H9 (cell line): ENCODE data around the gene PLXNA4. TPM values are rescaled to one million over a fixed set of nuclear protein-coding genes. Genes with fewer than 3 reads are reported as not detected.

Experiments used
- DNase-seq: peaks from one replicate; pipeline ENCODE4 v3.0.0-alpha.2; 2017
- H2AFZ ChIP-seq: one replicate; pipeline ENCODE4 v1.6.1; 2013; ENCODE audit warnings: mild to moderate bottlenecking, low read length, control low read depth, moderate library complexity
- H2AK5ac ChIP-seq: 2 replicates; pipeline ENCODE4 v1.6.1; 2013; ENCODE audit warnings: low read length, control low read depth, mixed read lengths; ENCODE audit not compliant: insufficient read length
- H2BK120ac ChIP-seq: one replicate; pipeline ENCODE4 v1.6.1; 2013; ENCODE audit warnings: low read depth, mild to moderate bottlenecking, low read length, control low read depth, inconsistent platforms; ENCODE audit not compliant: poor library complexity, severe bottlenecking
- H2BK12ac ChIP-seq: 2 replicates; pipeline ENCODE4 v1.6.1; 2013; ENCODE audit warnings: low read length, control low read depth, mixed read lengths, low read depth; ENCODE audit not compliant: insufficient read length
- H2BK15ac ChIP-seq: 2 replicates; pipeline ENCODE4 v1.6.1; 2013; ENCODE audit warnings: low read depth, low read length, control low read depth
- H2BK20ac ChIP-seq: one replicate; pipeline ENCODE4 v1.6.1; 2013; ENCODE audit warnings: low read depth, mild to moderate bottlenecking, low read length, control low read depth, inconsistent platforms; ENCODE audit not compliant: poor library complexity, severe bottlenecking
- H2BK5ac ChIP-seq: 2 replicates; pipeline ENCODE4 v1.6.1; 2013; ENCODE audit warnings: low read length, control low read depth, mixed read lengths; ENCODE audit not compliant: insufficient read length
- H3K14ac ChIP-seq: 2 replicates; pipeline ENCODE4 v1.6.1; 2013; ENCODE audit warnings: low read length, control low read depth; ENCODE audit not compliant: insufficient read depth
- H3K18ac ChIP-seq: 2 replicates; pipeline ENCODE4 v1.6.1; 2013; ENCODE audit warnings: low read depth, mild to moderate bottlenecking, mixed read lengths, low read length, control low read depth; ENCODE audit not compliant: insufficient read length
- H3K23ac ChIP-seq: 2 replicates; pipeline ENCODE4 v1.6.1; 2013; ENCODE audit warnings: low read length, control low read depth, mixed read lengths, low read depth; ENCODE audit not compliant: insufficient read length
- H3K23me2 ChIP-seq: 2 replicates; pipeline ENCODE4 v1.6.1; 2013; ENCODE audit warnings: low read depth, mild to moderate bottlenecking, mixed read lengths, low read length, control low read depth; ENCODE audit not compliant: insufficient read length, poor library complexity, severe bottlenecking
- H3K27ac ChIP-seq: 2 replicates; pipeline ENCODE4 v1.5.1; 2013; ENCODE audit warnings: low read length, control low read depth, mixed read lengths, low read depth; ENCODE audit not compliant: insufficient read length
- H3K27me3 ChIP-seq: 2 replicates; pipeline ENCODE4 v1.6.1; 2013; ENCODE audit warnings: low read length, control low read depth, inconsistent platforms; ENCODE audit not compliant: insufficient read depth
- H3K4ac ChIP-seq: 2 replicates; pipeline ENCODE4 v1.6.1; 2013; ENCODE audit warnings: low read depth, mild to moderate bottlenecking, control low read depth, inconsistent platforms, low read length, moderate library complexity
- H3K4me1 ChIP-seq: 2 replicates; pipeline ENCODE4 v1.6.1; 2013; ENCODE audit warnings: low read length, control low read depth, inconsistent platforms; ENCODE audit not compliant: insufficient read depth
- H3K4me2 ChIP-seq: 2 replicates; pipeline ENCODE4 v1.6.1; 2013; ENCODE audit warnings: low read length, control low read depth, mixed read lengths; ENCODE audit not compliant: insufficient read length, insufficient read depth
- H3K56ac ChIP-seq: 2 replicates; pipeline ENCODE4 v1.6.1; 2013; ENCODE audit warnings: low read depth, mild to moderate bottlenecking, mixed read lengths, low read length, control low read depth; ENCODE audit not compliant: insufficient read length
- H3K79me1 ChIP-seq: 2 replicates; pipeline ENCODE4 v1.6.1; 2013; ENCODE audit warnings: low read depth, mild to moderate bottlenecking, moderate library complexity, low read length, control low read depth, inconsistent platforms; ENCODE audit not compliant: insufficient read depth, poor library complexity, severe bottlenecking
- H3K79me2 ChIP-seq: 2 replicates; pipeline ENCODE4 v1.6.1; 2013; ENCODE audit warnings: low read length, control low read depth, inconsistent platforms; ENCODE audit not compliant: insufficient read depth
- H3K9ac ChIP-seq: 2 replicates; pipeline ENCODE4 v1.6.1; 2013; ENCODE audit warnings: low read length, control low read depth, mixed read lengths; ENCODE audit not compliant: insufficient read length; ENCODE audit errors: extremely low read depth
- H3K9me3 ChIP-seq: one replicate; pipeline ENCODE4 v1.6.1; 2013; ENCODE audit warnings: low read depth, low read length, inconsistent platforms; ENCODE audit not compliant: control insufficient read depth
- H3T11ph ChIP-seq: one replicate; pipeline ENCODE4 v1.6.1; 2013; ENCODE audit warnings: mild to moderate bottlenecking, low read length, control low read depth, inconsistent platforms
- H4K20me1 ChIP-seq: one replicate; pipeline ENCODE4 v1.6.1; 2013; ENCODE audit not compliant: control insufficient read depth, insufficient read length, insufficient read depth
- H4K5ac ChIP-seq: 2 replicates; pipeline ENCODE4 v1.6.1; 2013; ENCODE audit warnings: low read depth, mild to moderate bottlenecking, mixed read lengths, low read length, control low read depth; ENCODE audit not compliant: insufficient read length
- H4K8ac ChIP-seq: replicated peaks from 2 replicates; pipeline ENCODE4 v1.6.1; 2013; ENCODE audit warnings: low read length, control low read depth, mixed read lengths, low read depth; ENCODE audit not compliant: insufficient read length
- H4K91ac ChIP-seq: 2 replicates; pipeline ENCODE4 v1.6.1; 2013; ENCODE audit warnings: low read depth, mild to moderate bottlenecking, moderate library complexity, mixed read lengths, low read length, control low read depth; ENCODE audit not compliant: insufficient read length
- H3K27ac Mint-ChIP-seq, 3 experiments: 2 replicates in 2 of 3; 3 replicates in 1 of 3; pipeline ENCODE4 v1.8.0; 2020 to 2021; ENCODE audit warnings: mixed read lengths in 3 of 3, mild to moderate bottlenecking in 1 of 3, moderate library complexity in 1 of 3
- H3K27me3 Mint-ChIP-seq: 2 replicates; pipeline ENCODE4 v1.8.0; 2021; ENCODE audit warnings: low read depth, mild to moderate bottlenecking, moderate library complexity, mixed read lengths
- H3K36me3 Mint-ChIP-seq, 3 experiments: 2 replicates in 2 of 3; 3 replicates in 1 of 3; pipeline ENCODE4 v1.8.0; 2020 to 2021; ENCODE audit warnings: low read depth in 3 of 3, mixed read lengths in 3 of 3; ENCODE audit not compliant: insufficient read depth in 1 of 3
- H3K4me1 Mint-ChIP-seq, 2 experiments: 2 replicates each; pipeline ENCODE4 v1.8.0; 2020; ENCODE audit warnings: mixed read lengths in 2 of 2
- H3K4me3 Mint-ChIP-seq, 2 experiments: 2 replicates in 1 of 2; 3 replicates in 1 of 2; pipeline ENCODE4 v1.8.0; 2020 to 2021; ENCODE audit warnings: mild to moderate bottlenecking in 2 of 2, mixed read lengths in 2 of 2, moderate library complexity in 1 of 2
- H3K9me3 Mint-ChIP-seq, 2 experiments: 2 replicates in 1 of 2; 3 replicates in 1 of 2; pipeline ENCODE4 v1.8.0; 2020; ENCODE audit warnings: mild to moderate bottlenecking in 2 of 2, mixed read lengths in 2 of 2, moderate library complexity in 1 of 2
- WGBS: extraction: QIAGEN DNeasy Blood & Tissue Kit; methylation state at CpG from one replicate; pipeline ENCODE4 v1.1.7; 2013; ENCODE audit warnings: missing lambda C conversion rate, low lambda C conversion rate, mixed read lengths; ENCODE audit not compliant: insufficient read length; ENCODE audit errors: extremely low coverage; 5-methylcytosine and 5-hydroxymethylcytosine counted together
- total RNA-seq: library from RNA; stranded (reverse); gene quantifications from 2 replicates; pipeline ENCODE4 v1.2.1, GENCODE V29; 2021
- TF ChIP-seq, protein P1 (sequence below): fragments of 200-600 bp; sonication (generic); conservative IDR thresholded peaks from 3 replicates; pipeline ENCODE4 v1.8.0; 2021; ENCODE audit warnings: antibody characterized with exemption, mild to moderate bottlenecking

Gene PLXNA4
- total RNA-seq, 1 experiment from 2014 or later, result 0.35 TPM

GRCh38 chr7:132417103-132417906 is 159.0 kb downstream of the PLXNA4 start:
- no peaks in the 10 kb centered on the region for H3K4me1 ChIP-seq
- H4K5ac ChIP-seq, result no peak overlapping the region
- H3K9me3 ChIP-seq, result no peaks in the 10 kb centered on the region
- H4K20me1 ChIP-seq, result no peaks in the 10 kb centered on the region
- no peak overlapping the region for H3K14ac ChIP-seq
- H3K9ac ChIP-seq, result no peak overlapping the region
- no peaks in the 10 kb centered on the region for H3K27me3 ChIP-seq
- no peak overlapping the region for H2BK15ac ChIP-seq
- no peak overlapping the region for H3K4ac ChIP-seq
- no peak overlapping the region for H3K27ac ChIP-seq
- H3K79me2 ChIP-seq, result no peaks in the 10 kb centered on the region
- H2BK120ac ChIP-seq, result no peak overlapping the region
- no peak overlapping the region for H2AFZ ChIP-seq
- Mint-ChIP-seq H3K4me1 (peaks cover 5 to 9% of the 10 kb centered on the region in 2 experiments), H3K27ac (no peak overlapping the region; a peak in 1 of 7 replicates), H3K27me3 (peaks cover 10% of the 10 kb centered on the region), H3K4me3 (no peak overlapping the region), H3K36me3 (peaks cover 0 to 3% (median 2%) of the 10 kb centered on the region in 3 experiments; a peak in 4 of 7 replicates), H3K9me3 (no peaks in the 10 kb centered on the region)
- H2BK5ac ChIP-seq, result no peak overlapping the region
- no peak overlapping the region for H4K8ac ChIP-seq
- H3T11ph ChIP-seq, result no peak overlapping the region
- no peaks in the 10 kb centered on the region for H3K79me1 ChIP-seq
- TF ChIP-seq, protein P1, sequence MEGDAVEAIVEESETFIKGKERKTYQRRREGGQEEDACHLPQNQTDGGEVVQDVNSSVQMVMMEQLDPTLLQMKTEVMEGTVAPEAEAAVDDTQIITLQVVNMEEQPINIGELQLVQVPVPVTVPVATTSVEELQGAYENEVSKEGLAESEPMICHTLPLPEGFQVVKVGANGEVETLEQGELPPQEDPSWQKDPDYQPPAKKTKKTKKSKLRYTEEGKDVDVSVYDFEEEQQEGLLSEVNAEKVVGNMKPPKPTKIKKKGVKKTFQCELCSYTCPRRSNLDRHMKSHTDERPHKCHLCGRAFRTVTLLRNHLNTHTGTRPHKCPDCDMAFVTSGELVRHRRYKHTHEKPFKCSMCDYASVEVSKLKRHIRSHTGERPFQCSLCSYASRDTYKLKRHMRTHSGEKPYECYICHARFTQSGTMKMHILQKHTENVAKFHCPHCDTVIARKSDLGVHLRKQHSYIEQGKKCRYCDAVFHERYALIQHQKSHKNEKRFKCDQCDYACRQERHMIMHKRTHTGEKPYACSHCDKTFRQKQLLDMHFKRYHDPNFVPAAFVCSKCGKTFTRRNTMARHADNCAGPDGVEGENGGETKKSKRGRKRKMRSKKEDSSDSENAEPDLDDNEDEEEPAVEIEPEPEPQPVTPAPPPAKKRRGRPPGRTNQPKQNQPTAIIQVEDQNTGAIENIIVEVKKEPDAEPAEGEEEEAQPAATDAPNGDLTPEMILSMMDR, result no peak
- no peak overlapping the region for H2BK12ac ChIP-seq
- no peaks in the 10 kb centered on the region for H3K23me2 ChIP-seq
- no peak overlapping the region for H2AK5ac ChIP-seq
- no peak overlapping the region for H3K4me2 ChIP-seq
- H3K18ac ChIP-seq, result no peak overlapping the region
- no peak overlapping the region for H3K23ac ChIP-seq
- no peak for DNase-seq
- H4K91ac ChIP-seq, result no peak overlapping the region
- no peak overlapping the region for H2BK20ac ChIP-seq
- no CpG with 5 or more reads among the region's 9 CpGs for WGBS
- no peak overlapping the region for H3K56ac ChIP-seq
